Suprapubic skin (tissue), 3 donors: ENCODE results near the gene DSCAML1.

Source experiments
- CTCF ChIP-seq, 2 donors: fragments of 200-600 bp in 1 of 2; fragments of 450-650 bp in 1 of 2; sonication (generic) in 1 of 2; IDR thresholded peaks; one replicate each; pipeline ENCODE4 v1.5.1; 2016 to 2019; ENCODE audit warnings: antibody characterized with exemption in 2 of 2, mild to moderate bottlenecking in 1 of 2, moderate library complexity in 1 of 2
- POLR2A ChIP-seq, 2 donors: fragments of 450-650 bp; IDR thresholded peaks; one replicate each; pipeline ENCODE4 v1.6.1; 2017; ENCODE audit warnings: antibody characterized with exemption in 2 of 2, mild to moderate bottlenecking in 2 of 2, moderate library complexity in 2 of 2

GRCh38 chr11:117782101-117782500 lies 14.9 kb downstream of the DSCAML1 start:
- TF ChIP-seq CTCF (IDR thresholded peaks at IDR 0.05) (no peak), POLR2A (IDR thresholded peaks at IDR 0.05) (no peak)
